IMR-90 (cell line): ENCODE measurements around the gene SLC27A6. TPM values are rescaled to one million over a fixed set of nuclear protein-coding genes. Genes with fewer than 3 reads are reported as not detected.

Experiments used
- ATAC-seq: fragments of 200-7000 bp; cut with Tn5 transposase; 2 replicates; pipeline ENCODE4 v1.9.1; 2020; ENCODE audit warnings: low read depth, mild to moderate bottlenecking, moderate library complexity
- BruUV-seq: library from RNA; stranded (reverse); fragments of 400-500 nt; replicated peaks from 2 replicates; lab custom pipeline; 2021; lab: Mats Ljungman, UMichigan
- CTCF ChIA-PET: fragments of 300-600 bp; formaldehyde crosslinking; extraction: SDS; loops from one replicate; lab custom pipeline; 2021; ENCODE audit warnings: antibody characterized with exemption; lab: Yijun Ruan, JAX
- POLR2A ChIA-PET: fragments of 300-600 bp; sonication (Branson Sonifier 250); formaldehyde crosslinking; loops from one replicate; lab custom pipeline; 2022; ENCODE audit warnings: antibody characterized with exemption; ENCODE audit not compliant: unreplicated experiment; lab: Charles Lee
- DNase-seq: peaks from one replicate; pipeline ENCODE4 v3.0.0; 2013
- H2AFZ ChIP-seq: replicated peaks from 2 replicates; pipeline ENCODE3; 2013; ENCODE audit warnings: low read length, mild to moderate bottlenecking; ENCODE audit not compliant: poor library complexity
- H2AK5ac ChIP-seq: 2 replicates; pipeline ENCODE4 v1.6.1; 2013; ENCODE audit warnings: low read depth, low read length, inconsistent platforms
- H2AK9ac ChIP-seq: replicated peaks from 2 replicates; pipeline ENCODE3; 2013; ENCODE audit warnings: mild to moderate bottlenecking, low read depth, low read length, moderate library complexity; ENCODE audit not compliant: poor library complexity
- H2BK120ac ChIP-seq: 2 replicates; pipeline ENCODE4 v1.6.1; 2013; ENCODE audit warnings: low read depth, low read length, inconsistent platforms
- H2BK15ac ChIP-seq: 3 replicates; pipeline ENCODE4 v1.6.1; 2013; ENCODE audit warnings: low read depth, low read length, inconsistent platforms
- H2BK20ac ChIP-seq: 2 replicates; pipeline ENCODE4 v1.6.1; 2013; ENCODE audit warnings: low read depth, mild to moderate bottlenecking, inconsistent platforms, low read length, moderate library complexity
- H2BK5ac ChIP-seq: 2 replicates; pipeline ENCODE4 v1.6.1; 2013; ENCODE audit warnings: mild to moderate bottlenecking, low read depth, low read length, inconsistent platforms; ENCODE audit not compliant: poor library complexity, severe bottlenecking
- H3K14ac ChIP-seq: replicated peaks from 2 replicates; pipeline ENCODE4 v1.6.1; 2013; ENCODE audit warnings: low read depth, low read length, inconsistent platforms
- H3K18ac ChIP-seq: 2 replicates; pipeline ENCODE4 v1.6.1; 2013; ENCODE audit warnings: low read depth, low read length, control low read depth
- H3K23ac ChIP-seq: 2 replicates; pipeline ENCODE4 v1.6.1; 2013; ENCODE audit warnings: low read depth, low read length, inconsistent platforms
- H3K27ac ChIP-seq: 2 replicates; pipeline ENCODE4 v1.5.1; 2013; ENCODE audit warnings: mild to moderate bottlenecking, control low read depth, low read length; ENCODE audit not compliant: insufficient read depth
- H3K27me3 ChIP-seq: 2 replicates; pipeline ENCODE4 v1.6.1; 2013; ENCODE audit warnings: low read length; ENCODE audit not compliant: control insufficient read depth, insufficient read depth
- H3K36me3 ChIP-seq: 2 replicates; pipeline ENCODE4 v1.6.1; 2013; ENCODE audit warnings: low read length, mixed read lengths; ENCODE audit not compliant: control insufficient read depth, insufficient read depth
- H3K4ac ChIP-seq: 2 replicates; pipeline ENCODE4 v1.6.1; 2013; ENCODE audit warnings: low read depth, low read length, inconsistent platforms
- H3K4me1 ChIP-seq: 2 replicates; pipeline ENCODE4 v1.6.1; 2013; ENCODE audit warnings: low read length, mixed read lengths; ENCODE audit not compliant: control insufficient read depth, insufficient read depth
- H3K4me2 ChIP-seq: 2 replicates; pipeline ENCODE4 v1.6.1; 2013; ENCODE audit warnings: low read depth, mild to moderate bottlenecking, control low read depth, low read length, moderate library complexity
- H3K4me3 ChIP-seq: 2 replicates; pipeline ENCODE4 v1.5.1; 2013; ENCODE audit warnings: low read depth, mild to moderate bottlenecking, control low read depth, low read length, moderate library complexity; ENCODE audit not compliant: insufficient read depth
- H3K56ac ChIP-seq: 2 replicates; pipeline ENCODE4 v1.6.1; 2013; ENCODE audit warnings: low read length, inconsistent platforms; ENCODE audit not compliant: insufficient read depth; ENCODE audit errors: extremely low read depth
- H3K79me1 ChIP-seq, 2 experiments: 2 replicates each; pipeline ENCODE4 v1.6.1; 2013; ENCODE audit warnings: low read length in 2 of 2, inconsistent platforms in 1 of 2, low read depth in 1 of 2
- H3K9ac ChIP-seq: 2 replicates; pipeline ENCODE4 v1.6.1; 2013; ENCODE audit warnings: low read depth, low read length, control low read depth
- H3K9me1 ChIP-seq: 2 replicates; pipeline ENCODE4 v1.6.1; 2013; ENCODE audit warnings: low read length, inconsistent platforms; ENCODE audit not compliant: insufficient read depth
- H3K9me3 ChIP-seq: 2 replicates; pipeline ENCODE4 v1.6.1; 2013; ENCODE audit warnings: low read length; ENCODE audit not compliant: control insufficient read depth, insufficient read depth
- H4K20me1 ChIP-seq: 2 replicates; pipeline ENCODE4 v1.6.1; 2013; ENCODE audit warnings: low read length, inconsistent platforms; ENCODE audit not compliant: insufficient read depth
- H4K5ac ChIP-seq: 2 replicates; pipeline ENCODE4 v1.6.1; 2013; ENCODE audit warnings: mild to moderate bottlenecking, low read depth, low read length, control low read depth
- H4K8ac ChIP-seq, 2 experiments: 2 replicates each; pipeline ENCODE4 v1.6.1; 2013; ENCODE audit warnings: low read depth in 2 of 2, low read length in 2 of 2, control low read depth in 1 of 2, inconsistent platforms in 1 of 2
- H4K91ac ChIP-seq: 2 replicates; pipeline ENCODE4 v1.6.1; 2013; ENCODE audit warnings: low read depth, low read length, inconsistent platforms; ENCODE audit not compliant: insufficient read depth
- BHLHE40 ChIP-seq: fragments of 150-350 bp; IDR thresholded peaks from 2 replicates; pipeline ENCODE4 v1.6.1; 2016; ENCODE audit warnings: mild to moderate bottlenecking, low read depth, low read length
- CHD1 ChIP-seq: IDR thresholded peaks from 2 replicates; pipeline ENCODE4 v1.6.1; 2012; ENCODE audit warnings: low read depth, low read length, improper control_type of control experiment
- FOS ChIP-seq: fragments of 150-350 bp; IDR thresholded peaks from 2 replicates; pipeline ENCODE4 v1.6.1; 2016; ENCODE audit warnings: low read depth, low read length
- MAZ ChIP-seq: IDR thresholded peaks from 2 replicates; pipeline ENCODE4 v1.6.1; 2012; ENCODE audit warnings: low read depth, mild to moderate bottlenecking, low read length, improper control_type of control experiment, moderate library complexity, borderline replicate concordance
- MXI1 ChIP-seq: IDR thresholded peaks from 2 replicates; pipeline ENCODE4 v1.6.1; 2012; ENCODE audit warnings: low read depth, mild to moderate bottlenecking, low read length, moderate library complexity, borderline replicate concordance
- NFE2L2 ChIP-seq: fragments of 150-350 bp; IDR thresholded peaks from 2 replicates; pipeline ENCODE4 v1.6.1; 2016; ENCODE audit warnings: low read depth, mild to moderate bottlenecking, low read length
- POLR2A ChIP-seq: IDR thresholded peaks from 2 replicates; pipeline ENCODE4 v1.6.1; 2012; ENCODE audit warnings: mild to moderate bottlenecking, low read depth, low read length
- RAD21 ChIP-seq: IDR thresholded peaks from 2 replicates; pipeline ENCODE4 v1.6.1; 2012; ENCODE audit warnings: low read length, improper control_type of control experiment
- RCOR1 ChIP-seq: IDR thresholded peaks from 2 replicates; pipeline ENCODE4 v1.6.1; 2012; ENCODE audit warnings: mild to moderate bottlenecking, low read length, improper control_type of control experiment; ENCODE audit not compliant: insufficient replicate concordance
- RFX5 ChIP-seq: IDR thresholded peaks from 2 replicates; pipeline ENCODE4 v1.8.0; 2012; ENCODE audit warnings: low read depth, mild to moderate bottlenecking, low read length, moderate library complexity
- SMC3 ChIP-seq: fragments of 150-350 bp; IDR thresholded peaks from 2 replicates; pipeline ENCODE4 v1.6.1; 2016; ENCODE audit warnings: low read depth, mild to moderate bottlenecking, antibody characterized with exemption, low read length, moderate library complexity
- dilution Hi-C: fragments of 300-500 bp; cut with HindIII; formaldehyde crosslinking; loops from one replicate; pipeline ENCODE4 v1.14.3; 2018; ENCODE audit warnings: low sequenced_read_pairs; ENCODE audit not compliant: unreplicated experiment
- in situ Hi-C: fragments of 300-500 bp; cut with MboI; formaldehyde crosslinking; loops from 3 replicates; pipeline ENCODE4 v1.14.3; 2019; ENCODE audit warnings: low sequenced_read_pairs, inconsistent platforms, mixed read lengths
- intact Hi-C: fragments of 100-400 bp; cut with micrococcal nuclease; formaldehyde crosslinking; loops from 2 replicates; pipeline ENCODE4 v1.10.0; 2022
- polyA plus RNA-seq, 3 experiments: library from polyadenylated mRNA; depleted of rRNA; stranded (reverse); fragments of >200 nt; gene quantifications; 2 replicates each; pipeline ENCODE4 v1.2.3, GENCODE V29; 2012; ENCODE audit warnings: low replicate concordance in 1 of 3
- total RNA-seq: library from RNA; depleted of rRNA; stranded (reverse); fragments of >200 nt; gene quantifications from 2 replicates; pipeline ENCODE4 v1.2.3, GENCODE V29; 2012
- TF ChIP-seq, protein P1 (sequence below): conservative IDR thresholded peaks from 2 replicates; pipeline ENCODE4 v1.5.1; 2012; ENCODE audit warnings: mild to moderate bottlenecking, low read depth, low read length, improper control_type of control experiment

The SLC27A6 gene
- total and polyA plus RNA-seq, 2 of the 4 experiments (the other 2 are of a cell fraction), result under 0.01 to 0.02 TPM

DNA sequence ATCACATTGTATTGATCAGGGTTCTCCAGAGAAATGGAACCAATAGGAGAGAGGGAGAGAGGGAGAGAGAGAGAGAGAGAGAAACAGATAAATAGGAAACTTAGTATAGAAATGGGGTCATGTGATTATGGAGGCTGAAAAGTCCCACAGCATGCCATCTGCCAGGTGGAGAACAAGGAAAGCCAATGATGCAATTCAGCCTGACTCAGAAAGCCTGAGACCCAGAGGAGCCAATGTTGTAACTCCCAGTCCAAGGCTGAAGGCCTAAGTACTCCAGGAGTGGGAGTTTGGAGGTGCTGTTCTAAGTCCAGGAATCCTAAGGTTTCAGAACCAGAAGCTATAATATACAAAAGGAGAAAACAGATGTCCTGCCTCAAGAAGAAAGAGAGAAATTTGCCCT, 80.9 kb downstream of the SLC27A6 start:
- Histone ChIP-seq H3K4ac (no peak overlapping the region), H2AK9ac (no peak overlapping the region), H3K56ac (no peak overlapping the region), H3K9me1 (no peaks in the 10 kb centered on the region), H3K27ac (no peak overlapping the region), H3K14ac (no peak overlapping the region), H2AK5ac (no peak overlapping the region), H3K4me1 (no peaks in the 10 kb centered on the region), H3K9me3 (no peaks in the 10 kb centered on the region), H2AFZ (no peak overlapping the region), H3K4me3 (no peak overlapping the region), H2BK15ac (no peak overlapping the region), H3K9ac (no peak overlapping the region), H4K8ac (no peak overlapping the region), H3K27me3 (no peaks in the 10 kb centered on the region), H4K20me1 (no peaks in the 10 kb centered on the region), H2BK5ac (no peak overlapping the region), H3K79me1 (no peaks in the 10 kb centered on the region), H2BK20ac (no peak overlapping the region), H3K36me3 (no peaks in the 10 kb centered on the region), H3K18ac (no peak overlapping the region), H4K91ac (no peak overlapping the region), H3K23ac (no peak overlapping the region), H4K5ac (no peak overlapping the region), H3K4me2 (no peak overlapping the region), H2BK120ac (no peak overlapping the region)
- intact Hi-C loops, result no loop called here
- TF ChIP-seq FOS, result no peak
- no peak for TF ChIP-seq MAZ
- TF ChIP-seq CHD1, result no peak
- TF ChIP-seq SMC3, result no peak
- TF ChIP-seq RFX5, result no peak
- no peak for TF ChIP-seq RCOR1
- no peak for TF ChIP-seq NFE2L2
- TF ChIP-seq, protein P1, sequence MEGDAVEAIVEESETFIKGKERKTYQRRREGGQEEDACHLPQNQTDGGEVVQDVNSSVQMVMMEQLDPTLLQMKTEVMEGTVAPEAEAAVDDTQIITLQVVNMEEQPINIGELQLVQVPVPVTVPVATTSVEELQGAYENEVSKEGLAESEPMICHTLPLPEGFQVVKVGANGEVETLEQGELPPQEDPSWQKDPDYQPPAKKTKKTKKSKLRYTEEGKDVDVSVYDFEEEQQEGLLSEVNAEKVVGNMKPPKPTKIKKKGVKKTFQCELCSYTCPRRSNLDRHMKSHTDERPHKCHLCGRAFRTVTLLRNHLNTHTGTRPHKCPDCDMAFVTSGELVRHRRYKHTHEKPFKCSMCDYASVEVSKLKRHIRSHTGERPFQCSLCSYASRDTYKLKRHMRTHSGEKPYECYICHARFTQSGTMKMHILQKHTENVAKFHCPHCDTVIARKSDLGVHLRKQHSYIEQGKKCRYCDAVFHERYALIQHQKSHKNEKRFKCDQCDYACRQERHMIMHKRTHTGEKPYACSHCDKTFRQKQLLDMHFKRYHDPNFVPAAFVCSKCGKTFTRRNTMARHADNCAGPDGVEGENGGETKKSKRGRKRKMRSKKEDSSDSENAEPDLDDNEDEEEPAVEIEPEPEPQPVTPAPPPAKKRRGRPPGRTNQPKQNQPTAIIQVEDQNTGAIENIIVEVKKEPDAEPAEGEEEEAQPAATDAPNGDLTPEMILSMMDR, result no peak
- no peak for TF ChIP-seq BHLHE40
- no peak for TF ChIP-seq MXI1
- TF ChIP-seq POLR2A, result no peak
- no peak for TF ChIP-seq RAD21
- ChIA-PET POLR2A (no interaction called here), CTCF (no interaction called here)
- in situ Hi-C loops, result no loop called here
- BruUV-seq, result no TSS peak
- peak; percentile 4 for DNase-seq
- dilution Hi-C loops, result no loop called here
- ATAC-seq, result no peak
